SK-N-SH treated with all-trans-retinoic acid at 6 μM for 48 hours (cell line): ENCODE data around the gene BBS10.

Experiments
- ARNTL ChIP-seq: fragments of 450-650 bp; formaldehyde crosslinking; IDR thresholded peaks from 2 replicates; pipeline ENCODE4 v1.5.0; 2020; ENCODE audit warnings: low read depth, mild to moderate bottlenecking, moderate library complexity, borderline replicate concordance
- PATZ1 ChIP-seq: fragments of 250-450 bp; sonication (Bioruptor Pico); IDR thresholded peaks from 2 replicates; pipeline ENCODE4 v1.8.0; 2020; ENCODE audit warnings: mild to moderate bottlenecking, moderate library complexity, borderline replicate concordance

- no peak for TF ChIP-seq PATZ1
- no peak for TF ChIP-seq ARNTL
Measured at GRCh38 chr12:76374386-76375020, 26.3 kb upstream of the BBS10 start.
